HG03571 (cell line): ENCODE data around the gene OR10J4.
"Not testable (repeated sequence)": the region's sequence is repeated elsewhere in the genome, so short reads cannot be mapped to it uniquely, and the experiment has no call there.

ENCODE experiments used
- ATAC-seq: cut with Tn5 transposase; IDR thresholded peaks from one replicate; pipeline ENCODE4 v1.9.1; 2021; ENCODE audit not compliant: unreplicated experiment

The OR10J4 gene

DNA sequence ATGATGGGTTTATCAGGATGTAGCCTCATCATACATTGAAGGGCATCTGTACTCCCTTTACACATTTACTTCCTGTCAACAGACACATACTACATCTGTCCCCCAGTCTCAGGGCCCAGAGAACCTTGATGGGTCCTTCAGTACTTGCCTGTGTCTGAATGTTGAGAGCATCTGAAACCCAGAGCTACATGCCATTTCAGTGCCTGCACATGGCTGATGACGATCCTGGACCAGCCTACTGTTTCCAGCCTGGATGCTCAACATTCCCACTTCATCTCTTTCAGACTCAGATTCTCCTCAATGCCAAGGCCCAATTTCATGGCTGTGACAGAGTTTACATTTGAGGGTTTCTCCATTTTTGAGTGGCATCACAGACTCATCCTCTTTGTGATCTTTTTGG is at the start of gene OR10J4:
TSS of gene OR10J4 (plus strand) at position 301 of the 400 bp plus-strand sequence.
- no peak for ATAC-seq

DNA sequence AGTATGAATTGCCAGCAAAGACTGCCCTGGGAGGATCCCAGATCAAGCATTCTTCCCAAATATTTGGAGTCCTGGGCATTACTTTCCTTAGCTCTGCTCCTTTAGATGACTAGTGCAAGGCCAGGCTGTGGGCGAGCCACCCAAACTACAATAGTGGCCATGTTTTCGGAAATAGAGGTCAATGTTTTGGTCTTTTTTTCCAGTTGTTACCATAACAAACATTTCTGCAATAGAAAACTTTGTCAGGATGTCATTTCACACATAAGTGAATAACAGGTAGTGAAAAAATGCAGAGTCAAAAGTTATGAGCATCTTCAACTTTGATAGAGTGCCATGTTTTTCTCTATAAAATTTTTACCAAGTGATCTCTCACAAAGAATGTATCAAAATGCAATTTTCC is 25.2 kb upstream of the OR10J4 start:
- no peak for ATAC-seq

DNA sequence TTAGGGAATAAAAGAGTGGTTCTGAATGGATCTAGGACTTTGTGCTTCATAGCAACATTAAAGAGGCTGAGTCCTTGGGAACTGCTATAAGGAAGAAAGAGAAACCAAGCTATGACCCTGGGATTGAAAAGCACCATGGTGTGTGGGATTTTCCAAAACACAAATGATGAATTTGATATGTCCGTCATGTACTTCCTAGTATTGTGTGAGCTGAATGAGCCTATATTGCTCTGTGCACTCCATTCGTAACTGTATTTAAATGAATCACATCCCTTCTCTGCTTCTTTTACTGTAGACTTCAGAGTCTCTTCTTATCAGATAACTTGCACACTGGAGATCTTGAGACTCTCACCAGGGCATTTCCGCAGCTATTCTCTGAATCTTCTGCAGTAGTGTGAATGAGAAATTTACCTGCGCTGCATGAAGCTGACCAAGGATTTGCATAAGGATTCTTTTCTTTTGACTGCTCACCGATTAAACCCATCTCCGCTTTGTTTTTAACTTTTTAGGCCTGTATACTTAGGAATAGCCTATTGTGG is 23.1 kb upstream of the OR10J4 start:
- no peak for ATAC-seq

DNA sequence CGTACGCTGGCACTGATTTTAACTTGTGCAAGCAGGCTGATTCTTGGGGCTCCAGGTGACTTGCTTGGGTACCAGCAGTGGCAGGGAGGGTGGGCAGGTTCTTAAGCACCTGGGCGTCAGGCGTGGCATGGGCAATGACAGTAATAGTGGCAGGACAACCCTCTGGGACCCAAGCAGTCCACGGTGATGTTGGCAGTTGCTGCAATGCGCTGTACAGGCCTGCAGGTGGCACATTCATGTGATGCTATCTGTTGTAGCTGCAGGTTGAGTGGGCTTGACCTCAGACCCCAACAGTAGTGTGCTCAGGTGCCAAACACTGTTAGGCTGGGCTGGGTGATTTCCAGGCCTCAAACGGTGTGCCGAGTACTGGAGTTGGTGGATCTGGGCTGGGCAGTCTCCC is 10.2 kb upstream of the OR10J4 start:
- ATAC-seq, result no peak

DNA sequence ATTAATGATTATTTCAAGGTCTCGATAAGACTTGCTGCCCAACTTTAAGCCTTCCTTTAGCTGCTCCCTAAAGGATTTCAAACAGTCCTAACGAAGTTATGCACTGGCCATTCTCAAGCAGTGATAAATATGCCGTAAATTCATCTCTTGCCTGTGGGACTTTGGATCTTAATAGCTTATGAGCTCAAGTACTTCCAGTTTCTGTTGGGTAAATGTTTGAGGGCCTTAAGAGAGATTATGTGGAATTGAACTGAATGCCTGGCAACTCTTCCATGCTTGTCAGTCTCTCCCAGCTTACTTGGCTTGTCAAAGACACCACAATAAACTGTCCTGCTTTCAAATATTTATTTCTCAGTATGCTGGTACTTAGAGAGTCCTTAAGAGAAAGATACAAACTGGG is 3.5 kb upstream of the OR10J4 start:
- no peak for ATAC-seq

DNA sequence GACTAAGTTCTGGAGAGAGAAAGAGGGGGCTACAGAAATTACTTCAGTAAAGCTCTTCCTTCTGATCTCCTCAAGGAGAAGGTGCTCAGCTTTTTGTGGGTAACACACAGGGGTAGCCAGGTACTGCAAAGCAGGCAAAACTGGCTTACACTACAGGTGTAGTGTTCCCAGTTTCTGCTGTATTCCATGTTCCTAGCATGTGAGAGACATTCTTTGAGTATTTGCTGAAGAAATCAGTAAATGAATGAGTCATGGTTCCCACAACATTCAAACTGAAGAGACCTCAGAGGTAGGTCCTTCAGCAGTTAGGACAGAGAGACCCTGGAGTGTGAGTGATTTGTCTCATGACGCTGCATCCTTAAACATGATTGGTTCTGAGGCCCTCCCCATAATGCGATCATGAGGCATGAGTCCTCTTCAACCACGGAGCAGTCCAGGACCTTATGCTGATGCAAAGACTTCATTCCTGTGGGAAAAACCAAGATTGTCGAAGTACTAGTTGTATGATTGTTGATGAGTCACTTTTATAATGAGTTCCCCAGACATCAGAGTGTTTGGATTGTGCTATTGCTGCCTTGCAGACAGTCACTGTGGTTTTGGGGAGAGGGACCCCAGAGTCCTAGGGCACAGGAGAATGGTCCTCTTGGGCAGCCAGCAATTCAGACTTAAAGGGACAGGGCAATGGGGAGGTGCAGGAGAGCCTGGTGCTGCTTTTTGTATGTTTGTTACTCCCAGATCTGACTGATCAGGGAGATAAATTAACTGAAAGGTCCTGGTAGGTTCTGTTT is 2.7 kb upstream of the OR10J4 start:
- no peak for ATAC-seq

DNA sequence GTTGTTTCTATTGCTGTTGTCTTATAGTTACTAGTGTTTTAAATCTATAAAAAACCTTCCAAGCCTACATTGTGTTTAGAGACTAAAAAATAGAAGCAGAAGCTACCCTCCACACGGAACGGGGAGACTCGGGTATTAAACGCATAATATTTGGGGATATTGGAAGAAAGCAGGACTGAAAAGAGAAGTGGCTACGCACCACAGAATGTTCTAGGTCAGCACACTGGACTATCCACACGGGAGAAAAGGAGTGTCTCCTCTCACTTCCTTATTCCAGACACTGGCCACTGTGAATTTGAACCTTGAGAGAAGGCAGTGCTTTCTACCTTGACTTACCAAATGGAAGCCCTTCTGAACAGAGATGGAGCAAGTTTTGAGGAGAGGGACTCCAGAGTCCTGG is 1.0 kb upstream of the OR10J4 start:
- no peak for ATAC-seq

DNA sequence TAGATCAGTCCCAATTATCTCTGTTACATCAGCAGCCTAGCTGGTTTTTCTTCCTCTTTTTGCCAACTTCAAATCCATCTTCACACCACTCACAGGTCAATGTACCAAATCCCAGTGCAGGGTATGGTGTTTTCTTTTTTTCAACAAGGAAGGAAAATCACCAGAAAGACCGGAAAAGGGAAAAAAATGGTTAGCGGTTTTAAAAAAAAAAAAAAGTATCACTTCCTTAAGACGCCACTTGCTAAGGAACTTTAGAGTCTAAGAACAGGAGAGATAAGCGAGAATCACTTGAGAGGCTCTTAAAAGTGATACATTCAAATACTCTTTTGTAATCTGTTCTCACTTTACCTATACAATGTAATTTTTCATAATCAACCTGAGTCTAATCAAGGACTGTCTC is 4.5 kb downstream of the OR10J4 start:
- ATAC-seq, result no peak

DNA sequence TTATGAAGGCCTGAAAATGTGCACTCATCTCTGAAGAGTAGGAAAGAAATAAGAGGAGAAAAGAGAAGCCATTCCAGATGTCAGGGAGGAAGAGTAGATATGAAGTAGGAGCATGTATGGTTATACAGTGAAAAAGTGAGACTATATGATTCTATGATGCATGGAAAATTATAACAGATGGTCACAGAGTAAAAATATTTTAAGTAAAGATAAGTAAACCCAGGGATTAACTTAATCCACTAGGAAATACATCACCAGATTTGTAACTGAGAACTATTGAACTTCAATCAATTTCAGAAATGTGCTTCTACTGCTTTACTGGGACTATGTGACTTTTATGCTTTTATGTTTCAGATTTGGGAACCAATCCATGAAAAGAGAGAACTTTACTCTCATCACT is 7.4 kb downstream of the OR10J4 start, which contains the start of gene OR10J1:
TSS of gene OR10J1 (plus strand) at position 301 of the 400 bp plus-strand sequence. CDS start at position 371, 70 bp downstream.
- ATAC-seq, result no peak

DNA sequence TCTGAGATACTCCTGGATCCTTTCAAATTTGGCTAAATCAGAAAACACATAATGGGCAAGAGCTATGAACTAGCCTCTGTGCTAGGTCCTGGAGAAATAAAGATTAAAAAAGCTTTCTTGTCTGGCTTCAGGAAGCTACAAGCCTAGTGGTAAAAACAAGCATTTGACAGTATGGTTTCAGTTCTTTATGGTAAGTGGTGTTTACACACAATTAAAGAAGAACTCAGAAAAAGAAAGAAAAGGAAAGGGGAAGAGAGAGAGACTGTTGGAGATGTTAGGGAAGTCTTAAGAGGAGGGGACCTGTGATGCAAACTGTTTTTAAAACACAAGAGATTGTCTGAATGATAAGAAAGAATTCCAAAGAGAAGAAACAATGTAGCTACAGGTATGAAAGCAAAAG is 9.4 kb downstream of the OR10J4 start:
- no peak for ATAC-seq

DNA sequence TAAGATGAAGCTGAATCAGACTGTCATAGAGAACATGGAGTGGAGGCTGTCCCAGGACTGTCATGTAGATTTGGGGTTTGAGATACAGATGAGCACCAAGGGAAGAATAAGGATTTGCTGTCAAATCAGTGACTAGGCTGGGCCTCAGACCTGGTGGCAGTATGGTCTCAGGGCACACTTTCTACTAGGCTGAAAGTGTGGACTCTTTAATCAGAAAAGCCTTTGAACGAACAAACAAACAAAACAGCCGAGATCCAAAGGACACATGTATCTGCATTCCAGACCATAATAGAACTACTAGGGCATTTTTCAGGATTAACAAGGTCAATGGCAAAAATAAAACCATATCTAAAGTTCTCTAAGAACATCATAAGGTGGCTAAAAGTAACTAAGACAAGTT is 10.4 kb downstream of the OR10J4 start:
- ATAC-seq, result no peak

DNA sequence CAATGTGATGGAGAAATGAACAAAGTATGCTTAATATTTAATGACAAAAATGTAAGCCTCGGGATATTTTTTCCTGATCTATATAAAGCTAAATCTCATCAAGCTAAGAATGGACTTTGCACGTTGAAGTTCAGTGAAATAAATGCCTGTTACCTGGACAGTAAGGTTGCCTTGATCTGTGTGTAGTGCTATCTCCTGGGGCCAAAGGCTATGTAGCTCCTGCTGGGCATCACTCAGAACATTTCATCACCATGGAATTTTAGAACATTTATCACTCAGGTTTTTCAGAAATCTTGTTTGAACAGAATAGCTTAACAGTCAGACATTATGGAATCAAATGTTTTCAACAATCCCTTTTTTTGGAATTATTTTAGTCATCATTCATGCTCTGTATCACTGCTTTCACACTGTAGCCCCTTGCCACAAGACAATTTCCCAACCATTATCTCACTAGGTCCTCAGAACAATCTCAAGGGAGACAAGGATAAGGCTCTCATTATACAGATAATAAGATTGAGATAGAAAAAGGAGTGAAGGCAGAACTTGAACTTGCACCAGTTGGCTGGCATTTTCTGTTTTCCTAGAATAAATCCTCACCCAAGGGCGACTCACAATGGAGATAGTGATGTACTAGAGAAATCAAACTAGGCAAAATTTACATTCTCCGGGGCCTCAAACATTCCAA is 11.2 kb downstream of the OR10J4 start:
- ATAC-seq, result no peak

DNA sequence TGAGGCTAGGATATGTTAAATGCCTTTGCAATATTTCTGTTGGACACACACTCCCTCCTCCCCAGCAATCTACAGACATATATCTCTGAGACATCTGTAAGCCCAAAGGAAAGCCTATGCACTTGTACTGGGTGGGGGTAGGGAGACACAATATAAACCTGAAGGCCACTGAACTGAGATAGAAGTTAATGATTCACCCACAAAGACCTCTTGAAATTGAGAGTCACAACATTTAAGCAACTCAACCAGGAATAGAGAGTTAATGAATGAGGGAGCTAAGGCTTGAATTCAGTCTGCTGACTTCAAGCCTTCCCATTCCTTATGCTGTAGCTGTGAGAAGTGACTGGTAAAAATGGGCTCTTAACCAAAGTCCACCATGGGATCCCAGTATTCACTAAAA is 12.5 kb downstream of the OR10J4 start:
- no peak for ATAC-seq

DNA sequence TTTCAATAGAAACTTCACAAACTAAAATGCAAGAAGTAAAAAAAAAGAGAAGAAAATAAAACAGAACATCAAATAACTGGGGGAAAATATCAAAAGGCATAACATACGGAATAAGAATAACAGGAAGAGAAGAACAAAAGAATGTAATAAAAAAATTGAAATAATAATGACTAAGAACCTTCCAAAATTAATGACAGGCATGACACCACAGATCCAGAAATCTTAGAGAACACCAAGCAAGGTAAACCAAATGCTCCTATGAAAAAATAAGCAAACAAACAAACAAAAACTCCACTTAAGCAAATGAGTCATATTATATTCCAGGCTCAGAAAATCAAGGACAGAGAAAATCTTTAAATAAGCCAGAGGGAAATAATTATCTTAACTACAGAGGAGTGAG is 16.2 kb downstream of the OR10J4 start:
- no peak for ATAC-seq

DNA sequence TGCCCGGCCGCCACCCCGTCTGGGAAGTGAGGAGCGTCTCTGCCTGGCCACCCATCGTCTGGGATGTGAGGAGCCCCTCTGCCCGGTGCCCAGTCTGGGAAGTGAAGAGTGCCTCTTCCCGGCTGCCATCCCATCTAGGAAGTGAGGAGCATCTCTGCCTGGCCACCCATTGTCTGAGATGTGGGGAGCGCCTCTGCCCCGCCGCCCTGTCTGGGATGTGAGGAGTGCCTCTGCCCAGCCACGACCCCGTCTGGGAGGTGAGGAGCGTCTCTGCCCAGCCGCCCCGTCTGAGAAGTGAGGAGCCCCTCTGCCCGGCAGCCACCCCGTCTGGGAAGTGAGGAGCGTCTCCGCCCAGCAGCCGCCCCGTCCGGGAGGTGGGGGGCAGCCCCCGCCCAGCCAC is 17.6 kb downstream of the OR10J4 start:
- ATAC-seq, result not testable (repeated sequence)

DNA sequence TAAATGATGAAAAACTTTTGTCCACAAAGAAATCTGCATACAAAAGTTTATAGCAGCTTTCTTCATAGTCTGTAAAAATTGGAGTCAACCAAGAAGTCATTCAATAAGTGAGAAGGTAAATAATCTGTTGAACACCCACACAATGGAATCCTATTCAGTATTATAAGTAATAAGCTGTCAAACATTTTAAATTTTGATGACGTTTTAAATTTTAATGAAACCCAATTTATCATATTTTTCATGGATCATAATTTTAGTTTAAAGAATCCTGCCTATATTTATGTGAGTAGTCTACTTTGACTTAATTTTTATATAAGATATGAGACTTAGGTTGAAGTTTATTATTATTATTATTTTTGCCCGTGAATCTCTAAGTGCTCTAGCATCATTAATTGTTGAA is 27.5 kb downstream of the OR10J4 start:
- ATAC-seq, result no peak

DNA sequence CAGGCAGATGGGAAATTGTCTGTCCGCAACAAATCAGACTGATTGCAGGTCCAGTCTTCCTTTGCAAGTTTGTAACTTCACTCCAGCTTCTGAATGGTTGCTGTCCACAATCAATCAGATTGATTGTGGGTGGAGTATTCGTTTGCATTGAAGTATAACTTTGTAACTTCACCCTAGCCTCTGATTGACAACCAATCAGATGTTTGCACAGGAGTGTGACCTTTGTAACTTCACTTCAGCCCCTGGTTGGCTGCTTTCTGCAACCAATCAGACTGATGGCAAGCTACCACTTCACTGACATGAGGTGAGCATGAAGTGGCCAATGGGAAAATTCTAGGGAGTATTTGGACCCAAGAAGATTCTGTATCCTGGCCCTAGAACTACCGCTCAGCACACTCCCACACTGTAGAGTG is 33.2 kb downstream of the OR10J4 start:
- ATAC-seq, result no peak

DNA sequence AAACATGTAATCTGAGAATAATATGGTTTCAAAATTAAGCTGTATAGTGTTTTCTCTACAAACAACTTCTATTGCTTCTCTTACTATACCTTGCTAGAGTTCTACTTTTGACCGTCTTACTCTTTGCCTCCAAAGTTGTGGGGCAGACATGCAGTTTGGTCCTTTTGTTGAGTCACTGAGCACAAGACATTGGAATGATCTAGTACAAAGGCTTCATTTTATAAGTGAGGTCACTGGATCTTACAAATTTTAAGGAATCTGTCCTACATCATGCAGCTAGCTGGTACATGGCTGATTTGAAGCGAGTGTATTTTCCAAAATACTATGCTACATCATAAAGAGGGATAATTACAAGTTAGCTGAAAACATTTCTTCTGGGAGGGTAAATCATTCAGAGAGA is 36.3 kb downstream of the OR10J4 start:
- no peak for ATAC-seq

DNA sequence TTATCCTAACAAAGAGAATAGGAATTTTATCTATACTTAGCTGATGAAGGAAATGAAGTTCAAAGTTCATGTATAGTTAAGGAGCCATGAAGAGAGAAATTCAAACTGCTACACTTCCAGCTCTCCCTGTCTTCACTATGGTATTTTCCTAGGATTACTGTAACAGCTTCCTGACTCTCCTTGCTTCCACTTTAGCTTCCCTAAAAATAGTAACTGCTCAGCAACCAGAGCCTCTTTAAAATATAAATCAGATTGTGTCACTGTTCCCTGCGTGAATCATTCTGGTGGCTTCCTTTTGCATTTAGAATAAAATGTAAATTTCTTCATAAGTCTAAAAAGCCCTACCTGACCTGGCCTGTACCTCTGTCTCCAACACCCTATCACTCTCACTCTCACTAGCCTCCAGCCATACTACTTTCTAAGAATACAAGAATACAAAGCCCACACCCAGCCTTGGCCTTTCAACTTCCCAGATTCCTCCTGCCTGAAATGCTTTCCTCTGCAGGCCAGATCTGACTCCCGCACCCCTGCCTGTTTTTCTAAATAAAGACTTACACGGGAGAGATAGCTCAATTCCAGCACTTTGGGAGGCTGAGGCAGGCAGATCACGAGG is 38.0 kb downstream of the OR10J4 start:
- ATAC-seq, result no peak

DNA sequence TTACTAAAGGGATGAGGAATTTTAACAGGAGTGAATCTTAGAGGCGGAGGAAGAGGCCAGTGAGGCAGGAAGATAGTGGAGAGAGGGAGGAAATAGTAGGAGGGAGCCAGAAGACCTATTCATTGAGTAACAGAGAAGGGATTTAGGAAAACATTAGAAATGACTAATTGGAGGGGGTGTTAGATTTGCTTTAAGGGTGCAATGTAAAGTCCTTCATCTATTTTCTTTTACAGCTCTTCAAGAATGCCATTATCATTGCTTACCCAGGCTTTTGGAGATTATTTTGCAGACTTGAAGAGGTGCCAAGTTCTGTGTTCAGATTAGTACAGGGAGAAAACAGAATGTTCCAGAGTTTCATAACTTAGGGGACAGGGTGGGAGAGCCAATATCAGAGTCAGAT is 41.3 kb downstream of the OR10J4 start:
- ATAC-seq, result no peak

DNA sequence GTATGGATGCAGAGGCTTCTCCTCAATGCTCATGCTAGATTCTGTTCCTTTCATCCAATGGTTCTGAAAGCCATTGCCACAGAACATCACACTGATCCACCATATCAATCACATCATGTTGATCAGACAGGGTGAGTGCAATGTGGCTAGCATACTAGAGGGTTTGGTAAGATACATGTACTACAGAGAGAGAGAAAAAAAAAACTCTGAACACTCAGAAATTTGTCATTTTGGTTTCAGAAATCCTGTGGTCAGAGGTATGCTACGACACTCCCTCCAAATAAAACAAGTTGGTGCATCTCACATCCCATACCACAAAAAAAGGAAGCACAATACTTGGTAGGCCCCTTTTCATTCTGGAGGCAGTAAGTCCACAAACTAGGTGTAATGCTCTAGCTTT is 42.9 kb downstream of the OR10J4 start:
- no peak for ATAC-seq
